ENCODE results near the gene ARRDC4. TPM values are rescaled to one million over a fixed set of nuclear protein-coding genes. Genes with fewer than 3 reads are reported as not detected.

The ARRDC4 gene
- total RNA-seq, result 10 to 100 TPM in 3 of 4 donors, 1 to 10 TPM in 1; 6.3 to 24.6 (median 12.5) TPM

GRCh38 chr15:97960364-97961066 lies at the start of gene ARRDC4:
ARRDC4 (plus strand) TSS chr15:97960703; CDS start chr15:97960862, 159 bp downstream.
- peaks cover 0 to 4% (median 0%) of the 10 kb centered on the region in 3 donors for H3K36me3 ChIP-seq
- intact Hi-C loops (cut with DNase I), result no loop called here
- TF ChIP-seq POLR2A (IDR thresholded peaks at IDR 0.05) (peak in 2 of 4 donors; percentile 85), CTCF (IDR thresholded peaks at IDR 0.05) (no peak)
- peak within 1 kb of the TSS; percentile 86 to 94 (median 90) for H3K27ac ChIP-seq
- peaks cover 5 to 49% (median 16%) of the 10 kb centered on the region in 3 donors for H3K4me1 ChIP-seq
- no peaks in the 10 kb centered on the region for H3K9me3 ChIP-seq
- H3K4me3 ChIP-seq, result peak within 1 kb of the TSS; percentile 64 to 97 (median 78)
- H3K27me3 ChIP-seq, result no peaks in the 10 kb centered on the region
- DNase-seq, result peak; percentile 93
- 0% methylated on average over 7 to 17 of the region's 69 CpGs for WGBS, 2 donors

- Histone ChIP-seq H3K27me3 (peaks cover 0 to 12% (median 0%) of the 10 kb centered on the region in 4 donors), H3K36me3 (no peaks in the 10 kb centered on the region), H3K4me1 (no peaks in the 10 kb centered on the region), H3K27ac (no peak overlapping the region), H3K4me3 (no peak overlapping the region), H3K9me3 (no peaks in the 10 kb centered on the region)
- no peak for TF ChIP-seq CTCF (IDR thresholded peaks at IDR 0.05)
- TF ChIP-seq POLR2A (IDR thresholded peaks at IDR 0.05), result no peak
- 69 to 81% methylated on average over 6 of the region's 6 CpGs for WGBS, 2 donors
- intact Hi-C loops (cut with DNase I), result no loop called here
- DNase-seq, result no peak
These were observed 45.8 kb upstream of the ARRDC4 start for GRCh38 chr15:97914711-97915110.

- Histone ChIP-seq H3K9me3 (no peaks in the 10 kb centered on the region), H3K4me1 (no peaks in the 10 kb centered on the region), H3K27me3 (peaks cover 0 to 12% (median 0%) of the 10 kb centered on the region in 4 donors), H3K36me3 (no peaks in the 10 kb centered on the region), H3K27ac (no peak overlapping the region), H3K4me3 (no peak overlapping the region)
- intact Hi-C loops (cut with DNase I), result no loop called here
- DNase-seq, result no peak
- 73 to 77% methylated on average over 5 of the region's 5 CpGs for WGBS, 2 donors
- TF ChIP-seq CTCF (IDR thresholded peaks at IDR 0.05), result no peak
- TF ChIP-seq POLR2A (IDR thresholded peaks at IDR 0.05), result no peak
These were observed 45.2 kb upstream of the ARRDC4 start for GRCh38 chr15:97915261-97915660.

GRCh38 chr15:97921296-97921865 lies 39.1 kb upstream of the ARRDC4 start:
- no peak overlapping the region for H3K4me3 ChIP-seq
- H3K36me3 ChIP-seq, result no peaks in the 10 kb centered on the region
- WGBS, 2 donors, result 86 to 88% methylated on average over 4 of the region's 4 CpGs
- H3K9me3 ChIP-seq, result peaks cover 0 to 6% (median 0%) of the 10 kb centered on the region in 3 donors
- no peak overlapping the region for H3K27ac ChIP-seq
- intact Hi-C loops (cut with DNase I), result no loop called here
- TF ChIP-seq POLR2A (IDR thresholded peaks at IDR 0.05), result no peak
- TF ChIP-seq CTCF (IDR thresholded peaks at IDR 0.05), result no peak
- DNase-seq, result no peak
- no peaks in the 10 kb centered on the region for H3K4me1 ChIP-seq
- peaks cover 0 to 4% (median 0%) of the 10 kb centered on the region in 4 donors for H3K27me3 ChIP-seq

All from esophagus squamous epithelium (tissue), 5 donors.